GM21515 (cell line): ENCODE data around the gene WWC2.

Source experiments
- ATAC-seq: cut with Tn5 transposase; IDR thresholded peaks from one replicate; pipeline ENCODE4 v1.9.1; 2021; ENCODE audit not compliant: unreplicated experiment

The WWC2 gene

GRCh38 chr4:183253451-183253850 lies 154.4 kb downstream of the WWC2 start:
- ATAC-seq = no peak

DNA sequence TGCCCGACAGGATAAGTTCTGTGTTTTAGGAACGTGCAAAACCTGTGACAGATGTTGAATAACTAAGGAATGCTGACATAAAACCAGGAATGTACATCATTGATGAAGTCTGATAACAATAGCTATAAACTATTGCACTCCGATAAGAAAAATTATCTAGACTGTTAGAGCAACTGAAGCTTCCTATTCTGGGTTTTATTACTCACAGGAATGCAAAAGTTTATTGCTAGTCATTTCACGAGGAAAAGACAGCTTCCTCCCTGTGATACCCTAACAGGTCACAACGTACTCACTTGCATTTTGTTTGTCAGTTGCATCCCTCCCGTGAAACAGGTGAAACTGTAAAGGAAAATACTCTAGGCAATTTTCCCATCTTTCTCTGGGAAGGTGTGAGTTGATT lies 155.1 kb downstream of the WWC2 start:
- ATAC-seq = no peak

- no peak for ATAC-seq
Observed at GRCh38 chr4:183255487-183255886, 156.4 kb downstream of the WWC2 start.

- ATAC-seq = no peak
Observed at GRCh38 chr4:183256343-183256742, 157.3 kb downstream of the WWC2 start.

GRCh38 chr4:183256756-183257385 lies 157.8 kb downstream of the WWC2 start:
- peak; percentile 66 for ATAC-seq

DNA sequence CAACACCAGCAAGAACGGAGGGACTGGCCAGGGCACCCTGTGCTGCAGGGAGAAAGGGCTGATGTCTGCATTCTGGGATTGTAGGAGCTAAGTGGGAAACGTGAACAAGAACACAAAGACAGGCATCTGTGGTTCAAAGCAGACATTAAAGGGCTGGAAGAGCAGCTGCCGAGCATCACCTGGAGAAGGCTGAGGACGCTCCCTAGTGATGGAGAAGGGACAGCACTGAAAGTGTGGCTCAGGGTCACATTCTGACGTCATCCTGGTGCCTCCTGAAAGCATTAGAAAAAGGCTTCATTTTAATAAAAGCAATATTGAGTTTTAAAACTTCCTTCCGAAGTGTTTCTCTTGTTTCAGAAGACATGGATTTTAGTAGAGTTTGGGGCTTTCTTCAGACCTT lies 158.8 kb downstream of the WWC2 start:
- no peak for ATAC-seq

GRCh38 chr4:183260491-183261151 lies 161.6 kb downstream of the WWC2 start:
- ATAC-seq = no peak

- peak; percentile 95 for ATAC-seq
Observed at GRCh38 chr4:183261953-183262775, 163.1 kb downstream of the WWC2 start.

- no peak for ATAC-seq
Observed at GRCh38 chr4:183262776-183263100, 163.7 kb downstream of the WWC2 start.

DNA sequence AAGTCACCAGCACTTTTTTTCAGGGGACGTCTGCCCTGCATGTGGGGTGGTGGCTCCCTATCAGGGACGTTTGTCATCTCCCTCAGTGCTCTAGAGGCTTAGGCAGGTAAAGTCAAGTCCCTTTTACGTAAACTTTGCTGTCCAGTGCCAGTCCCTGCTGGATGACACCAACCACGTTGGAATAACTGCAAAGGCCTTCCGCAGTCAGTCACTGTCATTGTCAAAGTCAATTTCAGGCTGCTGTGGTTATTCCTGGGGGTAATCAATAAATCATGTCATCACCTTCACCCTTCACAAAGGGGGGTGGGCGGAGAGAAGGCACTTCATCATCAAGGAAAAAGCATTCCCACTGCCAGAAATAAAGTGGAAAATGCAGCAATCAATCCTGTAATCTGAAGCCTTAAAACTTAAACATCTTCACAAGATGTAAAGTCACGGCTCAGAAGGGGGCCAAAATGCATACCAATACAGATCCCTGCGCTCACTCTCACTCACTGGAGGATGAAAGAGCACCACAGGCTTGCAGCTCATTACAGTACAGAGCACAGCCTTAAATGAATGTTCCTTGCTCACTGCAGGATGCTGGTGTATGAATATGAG lies 164.8 kb downstream of the WWC2 start:
- ATAC-seq = no peak

DNA sequence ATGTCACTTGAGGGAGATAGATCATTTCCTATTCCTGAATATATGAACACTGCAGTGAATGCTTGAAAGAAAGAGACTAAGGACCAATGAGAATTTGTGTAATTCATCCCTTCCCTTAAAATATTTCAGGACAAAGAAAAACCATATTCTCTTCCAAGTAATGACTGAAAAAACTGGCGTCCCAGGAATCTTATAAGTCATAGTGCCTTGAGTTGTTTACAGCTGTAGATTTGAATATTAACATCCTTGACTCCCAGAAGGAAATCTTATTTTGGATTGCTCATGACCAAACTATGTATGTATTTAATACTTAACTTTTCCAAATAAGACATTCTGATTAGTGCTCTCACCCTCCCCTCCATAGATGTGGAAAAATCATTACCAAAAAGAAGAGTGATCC lies 165.6 kb downstream of the WWC2 start:
- ATAC-seq = no peak

GRCh38 chr4:183266371-183266770 lies 167.3 kb downstream of the WWC2 start:
- ATAC-seq = no peak

GRCh38 chr4:183268556-183268955 lies 169.5 kb downstream of the WWC2 start:
- no peak for ATAC-seq

GRCh38 chr4:183272384-183272783 lies 173.3 kb downstream of the WWC2 start:
- ATAC-seq = no peak

GRCh38 chr4:183276106-183276505 lies 177.0 kb downstream of the WWC2 start:
- no peak for ATAC-seq

- ATAC-seq = no peak
Observed at GRCh38 chr4:183284258-183284785, 185.3 kb downstream of the WWC2 start.

- ATAC-seq = no peak
Observed at GRCh38 chr4:183284965-183285364, 185.9 kb downstream of the WWC2 start.

GRCh38 chr4:183285886-183286285 lies 186.8 kb downstream of the WWC2 start:
- ATAC-seq = no peak

GRCh38 chr4:183286590-183287308 lies 187.7 kb downstream of the WWC2 start:
- no peak for ATAC-seq

DNA sequence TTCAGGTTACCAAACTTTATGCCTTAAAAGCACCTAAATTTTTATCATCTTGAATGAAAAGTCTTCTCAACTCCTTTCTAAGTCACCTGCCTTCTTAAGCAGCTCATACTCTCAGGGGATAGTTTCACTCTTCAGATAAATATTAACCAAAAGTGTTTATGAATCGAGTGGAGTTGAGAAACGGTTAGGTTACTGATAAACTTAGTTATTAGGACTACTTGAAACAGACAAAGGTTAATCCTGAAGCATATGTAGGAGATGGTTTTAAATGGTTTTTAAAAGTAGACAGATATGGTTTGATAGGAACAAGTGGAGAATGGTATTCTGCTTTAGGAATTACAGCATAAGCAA lies 188.2 kb downstream of the WWC2 start:
- peak; percentile 73 for ATAC-seq

DNA sequence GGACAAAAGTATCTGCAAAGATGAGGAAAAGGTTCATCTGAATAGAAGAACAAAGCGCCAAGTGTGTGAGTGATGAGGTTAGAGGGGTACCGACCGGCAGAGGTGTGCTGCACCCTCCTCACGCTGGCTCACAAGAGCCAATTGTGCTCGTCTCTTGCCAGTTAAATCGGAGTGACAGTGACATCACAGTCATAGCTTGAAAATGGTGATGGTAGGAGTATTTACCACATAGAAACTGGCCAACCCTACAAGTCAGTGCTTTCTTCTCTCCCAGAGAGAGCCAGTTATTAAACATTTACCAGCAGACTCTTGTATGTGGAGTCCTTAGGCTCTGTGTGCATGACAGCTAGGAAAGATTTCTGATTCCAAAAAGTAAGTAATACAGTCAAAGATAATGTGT lies 188.6 kb downstream of the WWC2 start:
- ATAC-seq = peak; percentile 65
